ENCODE results near the gene GRID2.

GRID2 gene

GRCh38 chr4:93776386-93777080, 1472.8 kb downstream of the GRID2 start:
- no peak for DNase-seq

- DNase-seq, result no peak
Observed at GRCh38 chr4:93777081-93777460, 1473.3 kb downstream of the GRID2 start.

GRCh38 chr4:93779228-93779627, 1475.5 kb downstream of the GRID2 start:
- DNase-seq, result no peak

GRCh38 chr4:93780080-93780479, 1476.3 kb downstream of the GRID2 start:
- no peak for DNase-seq

GRCh38 chr4:93781198-93781597, 1477.4 kb downstream of the GRID2 start:
- DNase-seq, result no peak

GRCh38 chr4:93786149-93786548, 1482.4 kb downstream of the GRID2 start:
- no peak for DNase-seq

- DNase-seq, result no peak
Observed at GRCh38 chr4:93788712-93789111, 1484.9 kb downstream of the GRID2 start.

GRCh38 chr4:93791570-93792195, 1487.9 kb downstream of the GRID2 start:
- peak; percentile 55 for DNase-seq

- no peak for DNase-seq
Observed at GRCh38 chr4:93802045-93802444, 1498.3 kb downstream of the GRID2 start.

GRCh38 chr4:93809773-93810172, 1506.0 kb downstream of the GRID2 start:
- no peak for DNase-seq

GRCh38 chr4:93810340-93810992, 1506.7 kb downstream of the GRID2 start:
- DNase-seq, result no peak

GRCh38 chr4:93813092-93813491, 1509.3 kb downstream of the GRID2 start:
- DNase-seq, result no peak

GRCh38 chr4:93814141-93814540, 1510.4 kb downstream of the GRID2 start:
- no peak for DNase-seq

- DNase-seq, result no peak
Observed at GRCh38 chr4:93814722-93815121, 1511.0 kb downstream of the GRID2 start.

Data from stimulated activated CD8-positive, alpha-beta memory T cell treated with anti-CD3 and anti-CD28 coated beads, Interleukin-4, amount 100 ng/mL, for 48 hours (primary cell).